ENCODE results near the gene CRY2.

Gene CRY2

GRCh38 chr11:45809456-45810395 lies 37.5 kb upstream of the CRY2 start:
- H3K4me1 ChIP-seq = peaks cover 52 to 74% (median 66%) of the 10 kb centered on the region in 10 experiments
- no peak for TF ChIP-seq Cebpa-rat (IDR thresholded peaks at IDR 0.05)
- H3K27ac ChIP-seq = no peak overlapping the region
- H3K4me3 ChIP-seq = no peak overlapping the region
- 0 out of 22 replicates have a peak overlapping the region, but pooled peaks of 1 of the 11 experiments have one; percentile 13 for H3K9ac ChIP-seq
- H3K9me3 ChIP-seq (replicated peaks in 1 of 11) = no peaks in the 10 kb centered on the region
- H4K20me1 ChIP-seq = peaks cover 12 to 70% (median 57%) of the 10 kb centered on the region in 11 experiments; a peak in 18 of 22 replicates
- H3K27me3 ChIP-seq = no peaks in the 10 kb centered on the region
- H3K4me2 ChIP-seq = peak overlapping the region in 10 of 11 experiments; percentile 12 to 96 (median 38); a peak in 13 of 22 replicates
- peaks cover 24 to 56% (median 36%) of the 10 kb centered on the region in 11 experiments for H3K36me3 ChIP-seq

GRCh38 chr11:45810431-45811108 lies 36.7 kb upstream of the CRY2 start:
- Histone ChIP-seq H3K36me3 (peaks cover 24 to 56% (median 36%) of the 10 kb centered on the region in 11 experiments), H3K9ac (peak overlapping the region in 1 of 11 experiments; percentile 14; a peak in 1 of 22 replicates), H3K9me3 (replicated peaks in 1 of 11) (no peaks in the 10 kb centered on the region), H3K4me3 (no peak overlapping the region), H3K27me3 (no peaks in the 10 kb centered on the region), H3K4me2 (peak overlapping the region in 10 of 11 experiments; percentile 22 to 71 (median 60); a peak in 19 of 22 replicates), H4K20me1 (peaks cover 12 to 70% (median 57%) of the 10 kb centered on the region in 11 experiments; a peak in 18 of 22 replicates), H3K4me1 (peaks cover 51 to 71% (median 64%) of the 10 kb centered on the region in 10 experiments), H3K27ac (peak overlapping the region in 4 of 11 experiments; percentile 14 to 30 (median 24); a peak in 4 of 22 replicates)
- TF ChIP-seq Cebpa-rat (IDR thresholded peaks at IDR 0.05) = no peak

GRCh38 chr11:45811109-45811435 lies 36.2 kb upstream of the CRY2 start:
- no peaks in the 10 kb centered on the region for H3K27me3 ChIP-seq
- H3K4me1 ChIP-seq = peaks cover 46 to 66% (median 59%) of the 10 kb centered on the region in 10 experiments
- H3K27ac ChIP-seq = peak overlapping the region in 4 of 11 experiments; percentile 19 to 30 (median 28); a peak in 3 of 22 replicates
- H3K4me3 ChIP-seq = no peak overlapping the region
- H3K36me3 ChIP-seq = peaks cover 24 to 56% (median 36%) of the 10 kb centered on the region in 11 experiments
- no peak for TF ChIP-seq Cebpa-rat (IDR thresholded peaks at IDR 0.05)
- H3K9ac ChIP-seq = peak overlapping the region in 1 of 11 experiments; percentile 14; a peak in 2 of 22 replicates
- peak overlapping the region in 10 of 11 experiments; percentile 22 to 71 (median 60); a peak in 19 of 22 replicates for H3K4me2 ChIP-seq
- peaks cover 12 to 70% (median 57%) of the 10 kb centered on the region in 11 experiments; a peak in 18 of 22 replicates for H4K20me1 ChIP-seq
- no peaks in the 10 kb centered on the region for H3K9me3 ChIP-seq (replicated peaks in 1 of 11)

GRCh38 chr11:45811571-45812290 lies 35.5 kb upstream of the CRY2 start:
- Histone ChIP-seq H3K9ac (peak overlapping the region in 1 of 11 experiments; percentile 14; a peak in 2 of 22 replicates), H3K27ac (peak overlapping the region in 3 of 11 experiments; percentile 19 to 30 (median 28); a peak in 2 of 22 replicates), H4K20me1 (peaks cover 12 to 64% (median 57%) of the 10 kb centered on the region in 11 experiments; a peak in 18 of 22 replicates), H3K36me3 (peaks cover 24 to 56% (median 36%) of the 10 kb centered on the region in 11 experiments), H3K9me3 (replicated peaks in 1 of 11) (no peaks in the 10 kb centered on the region), H3K4me2 (peak overlapping the region in 8 of 11 experiments; percentile 32 to 71 (median 64); a peak in 16 of 22 replicates), H3K4me1 (peaks cover 39 to 60% (median 52%) of the 10 kb centered on the region in 10 experiments), H3K27me3 (no peaks in the 10 kb centered on the region), H3K4me3 (no peak overlapping the region)
- TF ChIP-seq Cebpa-rat (IDR thresholded peaks at IDR 0.05) = no peak

GRCh38 chr11:45812581-45813548 lies 34.4 kb upstream of the CRY2 start:
- Histone ChIP-seq H3K27ac (no peak overlapping the region), H3K4me3 (no peak overlapping the region), H3K4me1 (peaks cover 28 to 49% (median 41%) of the 10 kb centered on the region in 10 experiments), H3K9me3 (replicated peaks in 1 of 11) (no peaks in the 10 kb centered on the region), H3K4me2 (no peak overlapping the region; a peak in 1 of 22 replicates), H3K9ac (no peak overlapping the region), H4K20me1 (peaks cover 5 to 55% (median 47%) of the 10 kb centered on the region in 11 experiments; a peak in 17 of 22 replicates), H3K27me3 (no peaks in the 10 kb centered on the region), H3K36me3 (peaks cover 24 to 51% (median 34%) of the 10 kb centered on the region in 11 experiments)
- TF ChIP-seq Cebpa-rat (IDR thresholded peaks at IDR 0.05) = no peak

- peaks cover 7 to 22% (median 18%) of the 10 kb centered on the region in 11 experiments for H3K36me3 ChIP-seq
- H3K4me2 ChIP-seq = no peak overlapping the region
- no peak for TF ChIP-seq Cebpa-rat (IDR thresholded peaks at IDR 0.05)
- H3K9me3 ChIP-seq (replicated peaks in 1 of 11) = no peaks in the 10 kb centered on the region; a peak in 1 of 22 replicates
- no peak overlapping the region for H3K27ac ChIP-seq
- no peak overlapping the region for H3K9ac ChIP-seq
- H4K20me1 ChIP-seq = peaks cover 0 to 26% (median 22%) of the 10 kb centered on the region in 11 experiments; a peak in 16 of 22 replicates
- H3K4me3 ChIP-seq = no peak overlapping the region
- H3K4me1 ChIP-seq = peaks cover 0 to 24% (median 16%) of the 10 kb centered on the region in 10 experiments; a peak in 19 of 20 replicates
- H3K27me3 ChIP-seq = no peaks in the 10 kb centered on the region
These were observed 31.5 kb upstream of the CRY2 start for GRCh38 chr11:45815747-45816146.

GRCh38 chr11:45816614-45817013 lies 30.7 kb upstream of the CRY2 start:
- Histone ChIP-seq H3K9ac (no peak overlapping the region), H3K27ac (no peak overlapping the region), H3K9me3 (replicated peaks in 1 of 11) (no peaks in the 10 kb centered on the region; a peak in 1 of 22 replicates), H3K27me3 (no peaks in the 10 kb centered on the region), H4K20me1 (peaks cover 0 to 17% (median 14%) of the 10 kb centered on the region in 11 experiments; a peak in 14 of 22 replicates), H3K4me2 (no peak overlapping the region), H3K4me3 (no peak overlapping the region), H3K36me3 (peaks cover 0 to 13% (median 10%) of the 10 kb centered on the region in 11 experiments; a peak in 18 of 22 replicates), H3K4me1 (peaks cover 0 to 15% (median 7%) of the 10 kb centered on the region in 10 experiments; a peak in 15 of 20 replicates)
- TF ChIP-seq Cebpa-rat (IDR thresholded peaks at IDR 0.05) = no peak
